MM.1S (cell line): ENCODE measurements around the gene RBM15B.

Source experiments
- EZH2 ChIP-seq: fragments of 300-600 bp; sonication (generic); optimal IDR thresholded peaks from 2 replicates; pipeline ENCODE3; 2017; ENCODE audit warnings: low read depth, mild to moderate bottlenecking, antibody characterized with exemption, low read length, mixed read lengths
- TF ChIP-seq, protein P1 (sequence below): fragments of 300-600 bp; sonication (generic); IDR thresholded peaks from 2 replicates; pipeline ENCODE4 v1.5.1; 2016; ENCODE audit warnings: antibody characterized with exemption, low read length, mixed read lengths

DNA sequence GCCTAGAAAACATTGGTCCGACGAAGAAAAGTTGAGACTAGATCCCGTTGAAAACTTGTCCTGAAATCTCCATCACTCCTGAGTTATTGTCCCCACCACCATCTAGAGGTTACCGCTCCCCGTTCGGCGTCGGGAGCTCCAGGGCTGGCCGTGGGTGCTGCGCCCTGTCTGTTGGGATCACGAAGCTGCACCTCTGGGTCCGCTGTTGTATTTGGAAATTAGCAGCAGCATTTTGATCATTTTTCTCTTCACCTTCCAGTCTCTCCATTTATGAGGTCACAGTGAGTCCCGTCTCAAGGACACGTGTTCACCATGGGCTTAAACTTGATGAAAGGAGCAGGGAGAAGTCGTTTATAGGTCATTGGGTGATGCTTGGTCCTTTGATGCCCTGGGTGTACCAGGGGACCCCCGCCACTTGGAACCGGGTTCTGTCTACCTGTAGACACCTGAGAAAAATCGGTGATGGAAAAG, 5.4 kb upstream of the RBM15B start:
- TF ChIP-seq, protein P1, sequence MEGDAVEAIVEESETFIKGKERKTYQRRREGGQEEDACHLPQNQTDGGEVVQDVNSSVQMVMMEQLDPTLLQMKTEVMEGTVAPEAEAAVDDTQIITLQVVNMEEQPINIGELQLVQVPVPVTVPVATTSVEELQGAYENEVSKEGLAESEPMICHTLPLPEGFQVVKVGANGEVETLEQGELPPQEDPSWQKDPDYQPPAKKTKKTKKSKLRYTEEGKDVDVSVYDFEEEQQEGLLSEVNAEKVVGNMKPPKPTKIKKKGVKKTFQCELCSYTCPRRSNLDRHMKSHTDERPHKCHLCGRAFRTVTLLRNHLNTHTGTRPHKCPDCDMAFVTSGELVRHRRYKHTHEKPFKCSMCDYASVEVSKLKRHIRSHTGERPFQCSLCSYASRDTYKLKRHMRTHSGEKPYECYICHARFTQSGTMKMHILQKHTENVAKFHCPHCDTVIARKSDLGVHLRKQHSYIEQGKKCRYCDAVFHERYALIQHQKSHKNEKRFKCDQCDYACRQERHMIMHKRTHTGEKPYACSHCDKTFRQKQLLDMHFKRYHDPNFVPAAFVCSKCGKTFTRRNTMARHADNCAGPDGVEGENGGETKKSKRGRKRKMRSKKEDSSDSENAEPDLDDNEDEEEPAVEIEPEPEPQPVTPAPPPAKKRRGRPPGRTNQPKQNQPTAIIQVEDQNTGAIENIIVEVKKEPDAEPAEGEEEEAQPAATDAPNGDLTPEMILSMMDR, result no peak
- no peak for TF ChIP-seq EZH2
